Measurements from ENCODE around the gene SPINK6.

Gene SPINK6

DNA sequence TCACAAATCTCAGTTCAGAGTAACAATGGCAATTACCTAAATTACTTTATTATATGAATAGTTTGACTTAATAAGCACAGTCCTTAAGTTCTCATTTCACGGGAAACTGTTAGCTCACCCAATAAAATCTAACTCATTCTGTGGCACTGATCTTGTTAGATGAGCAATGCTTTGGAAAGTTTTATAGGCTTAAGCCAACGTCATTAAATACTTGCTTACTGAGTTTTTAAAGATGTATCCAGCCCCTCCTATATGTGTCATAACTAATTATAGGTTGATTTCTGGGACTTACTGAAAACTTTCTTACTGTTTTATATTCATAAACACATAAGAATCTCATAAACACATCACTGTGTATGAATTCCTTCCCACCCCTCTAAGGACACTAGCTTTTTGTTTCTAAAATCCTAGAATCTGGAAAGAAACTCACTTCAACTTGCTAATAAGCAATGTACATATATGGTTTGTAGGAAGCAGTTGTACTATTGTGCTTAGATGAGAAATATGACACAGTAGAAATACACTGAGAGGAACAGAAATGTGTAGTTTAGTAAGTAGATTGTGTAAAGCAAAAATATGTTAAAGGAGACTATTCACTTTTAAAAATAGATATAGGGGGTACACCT is 21.4 kb downstream of the SPINK6 start:
- no peak for DNase-seq (ENCODE audit: low read depth)

DNA sequence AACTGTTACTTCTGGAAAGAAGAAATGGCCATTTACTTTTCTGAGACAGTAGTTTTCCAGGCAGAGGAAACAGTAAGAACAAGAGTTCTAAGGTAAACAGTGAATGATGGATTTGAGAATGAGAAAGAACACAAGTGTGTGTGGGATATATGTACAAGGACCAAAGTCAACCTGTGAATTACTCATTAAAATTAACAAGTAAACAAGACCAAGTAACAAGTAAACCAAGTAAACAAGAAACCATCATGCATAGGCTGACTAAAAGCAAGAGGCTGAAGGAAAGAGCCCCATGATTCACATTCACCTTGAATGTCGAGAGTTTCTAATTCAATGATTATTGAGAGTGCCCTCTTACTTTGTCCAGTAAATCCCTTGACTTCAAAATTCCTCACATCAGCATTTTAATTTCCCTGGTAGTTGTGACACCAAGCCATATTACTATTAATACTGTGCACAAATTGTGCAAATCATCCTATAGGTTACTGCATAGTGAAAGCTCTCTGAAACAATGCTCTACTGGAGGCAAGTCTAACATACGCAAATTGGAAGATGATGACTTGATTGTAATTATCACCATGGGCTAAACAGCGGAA is 25.6 kb downstream of the SPINK6 start:
- no peak for DNase-seq (ENCODE audit: low read depth)

DNA sequence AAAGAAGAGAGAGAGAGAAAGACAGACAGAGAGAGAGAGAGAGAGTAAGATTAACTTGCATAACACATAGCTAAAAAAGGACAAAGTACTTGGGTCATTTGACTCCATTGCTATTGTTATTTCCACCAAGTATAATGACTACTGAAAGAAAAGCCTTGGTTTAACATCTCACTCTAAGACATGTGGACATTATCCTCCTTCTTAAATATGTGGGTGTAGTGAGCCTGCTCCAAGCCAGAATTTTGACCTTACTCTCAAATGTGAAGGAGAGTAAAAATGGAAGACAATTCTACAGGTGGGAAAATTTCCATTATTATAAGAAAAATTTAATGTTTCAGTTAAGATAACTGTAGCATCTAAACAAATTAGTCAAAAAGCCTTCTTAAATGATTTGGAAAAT is 27.0 kb downstream of the SPINK6 start:
- no peak for DNase-seq (ENCODE audit: low read depth)

DNA sequence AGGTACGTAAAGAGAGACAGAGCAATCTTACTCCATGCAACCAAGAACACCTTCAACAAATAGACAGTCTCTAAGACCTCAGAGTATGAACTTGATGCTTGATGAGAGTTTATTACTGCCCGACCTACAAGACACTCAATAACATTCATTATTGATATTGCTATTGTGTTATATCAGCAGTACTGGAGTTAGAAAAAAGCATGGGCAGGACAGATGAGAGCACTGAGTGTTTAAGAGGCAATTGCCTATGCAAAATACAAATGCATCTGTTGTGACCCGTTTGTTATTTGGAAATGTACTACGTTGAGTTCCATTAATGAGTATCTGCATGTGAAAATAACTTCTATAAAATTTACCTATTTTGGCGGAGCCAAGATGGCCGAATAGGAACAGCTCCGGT is 27.4 kb downstream of the SPINK6 start:
- DNase-seq (ENCODE audit: low read depth) = no peak

DNA sequence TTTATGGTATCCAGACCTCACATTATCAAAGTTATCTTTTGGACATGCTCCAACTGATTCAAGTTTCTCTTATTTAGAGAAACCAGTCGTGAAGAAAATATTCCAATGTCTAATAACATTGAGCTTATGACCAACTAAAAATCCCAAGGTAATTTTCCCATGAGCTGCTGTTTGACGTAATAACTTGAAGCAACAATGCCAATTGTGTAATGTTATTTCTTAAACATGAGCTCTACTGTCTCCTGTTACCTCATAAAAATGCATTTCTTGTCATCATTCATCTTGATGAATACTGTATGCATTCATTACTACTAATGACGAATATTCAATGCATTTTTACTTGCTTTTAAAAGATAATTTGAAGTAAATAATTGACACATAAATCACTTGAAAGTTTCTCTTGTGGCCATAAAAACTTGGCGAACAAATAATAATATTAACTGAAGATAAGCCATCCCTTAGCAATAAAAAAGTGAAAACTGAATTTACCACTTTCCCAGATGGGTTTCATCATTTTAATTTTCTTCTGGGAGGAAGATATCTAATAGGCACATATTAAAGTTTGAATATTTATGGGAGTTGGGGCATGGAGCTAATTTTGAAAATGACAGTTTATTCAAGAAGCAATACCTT is 35.1 kb downstream of the SPINK6 start:
- DNase-seq (ENCODE audit: low read depth) = no peak

DNA sequence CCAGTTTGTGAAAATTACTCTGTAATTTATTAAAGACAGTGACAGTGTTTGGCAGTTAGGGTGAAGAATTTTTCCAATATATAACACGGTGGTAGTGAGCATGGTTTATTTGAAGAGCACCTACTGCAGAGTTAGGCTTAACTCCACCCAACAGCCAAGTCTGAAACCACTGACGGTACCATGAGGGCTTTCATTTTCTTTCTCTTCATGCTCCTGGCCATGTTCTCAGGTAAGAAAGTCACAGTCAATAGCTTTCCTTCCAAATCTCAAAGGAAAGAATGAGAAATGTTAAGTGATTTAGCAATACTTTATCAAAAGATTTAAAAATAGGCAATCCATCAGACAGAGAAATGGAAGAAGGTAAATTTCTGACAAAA is 35.6 kb downstream of the SPINK6 start, which contains the start of gene MARCOL:
TSS of gene MARCOL (plus strand) at position 108 of the 377 bp plus-strand sequence. CDS start at position 181, 73 bp downstream.
- DNase-seq (ENCODE audit: low read depth) = no peak

DNA sequence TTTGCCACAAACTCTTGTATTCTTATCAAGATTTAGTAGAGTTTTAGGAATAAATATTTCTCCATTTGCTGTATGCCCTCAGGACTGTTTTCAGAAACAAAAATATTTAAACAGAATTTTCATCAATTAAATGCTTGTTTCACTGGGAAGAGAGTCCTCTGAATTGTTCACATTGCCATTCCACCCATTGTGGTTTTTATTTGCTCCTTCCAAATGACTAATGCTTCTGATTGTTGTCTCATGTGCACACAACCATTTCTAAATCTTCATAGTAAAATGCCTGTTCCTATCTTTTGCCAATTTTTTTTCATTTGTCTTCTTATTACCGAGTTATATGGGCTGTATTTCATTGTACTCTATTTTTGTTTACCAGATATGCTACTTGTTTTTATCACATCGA is 46.1 kb downstream of the SPINK6 start:
- no peak for DNase-seq (ENCODE audit: low read depth)

DNA sequence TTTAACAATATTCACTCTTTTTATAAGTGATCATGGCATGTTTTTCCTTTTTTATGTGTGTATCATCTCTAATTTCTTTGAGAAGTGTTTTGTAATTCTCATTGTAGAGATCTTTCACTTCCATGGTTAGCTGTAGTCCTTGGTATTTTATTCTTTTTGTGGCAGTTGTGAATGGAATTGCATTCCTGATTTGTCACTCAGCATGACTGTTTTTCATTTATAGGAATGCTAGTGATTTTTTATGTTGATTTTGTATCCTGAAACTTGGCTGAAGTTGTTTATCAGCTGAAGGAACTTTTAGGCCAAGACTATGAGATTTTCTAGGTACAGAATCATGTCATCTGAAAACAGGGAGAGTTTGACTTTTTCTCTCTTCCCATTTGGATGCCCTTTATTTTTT is 52.6 kb downstream of the SPINK6 start:
- DNase-seq (ENCODE audit: low read depth) = no peak

DNA sequence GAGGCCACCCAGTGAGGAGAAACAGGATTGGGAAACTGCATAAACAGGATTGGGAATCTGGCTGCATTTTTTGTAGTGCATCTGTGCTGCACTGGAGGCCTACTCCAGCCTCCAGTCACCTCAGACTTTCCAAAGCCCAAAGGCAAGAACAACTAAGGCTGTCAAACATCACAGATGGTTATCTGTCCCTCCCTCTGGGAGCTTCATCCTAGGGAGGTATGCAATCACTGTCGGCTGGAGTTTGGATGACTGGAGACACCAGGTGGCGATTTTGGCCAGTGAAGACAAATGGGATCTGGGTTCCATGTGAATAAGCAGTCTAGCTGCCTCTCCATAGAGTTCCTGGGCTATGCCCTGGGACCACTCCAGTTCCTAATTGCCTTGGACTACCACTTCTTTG is 56.4 kb downstream of the SPINK6 start:
- no peak for DNase-seq (ENCODE audit: low read depth)

DNA sequence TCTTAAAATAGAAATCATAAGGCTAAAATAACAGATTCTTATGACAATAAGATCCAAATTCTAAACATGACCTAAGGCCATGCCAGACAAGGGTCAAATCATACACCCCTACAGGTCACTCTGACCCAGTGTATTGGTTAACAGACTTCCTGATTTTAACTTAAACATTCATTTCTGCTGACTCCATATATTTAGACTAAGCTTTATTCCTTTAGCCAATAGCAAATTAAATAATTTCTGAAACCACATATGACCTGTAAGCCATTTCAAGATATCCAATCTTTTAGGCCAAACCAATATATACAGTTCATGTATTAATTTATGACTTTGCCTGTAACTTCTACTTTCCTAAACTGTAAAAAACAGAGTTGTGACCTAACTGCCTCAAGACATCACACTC is 58.4 kb downstream of the SPINK6 start:
- DNase-seq (ENCODE audit: low read depth) = no peak

Measured in T follicular helper cell (primary cell).